Measurements from ENCODE around the gene CPT1A. TPM values are rescaled to one million over a fixed set of nuclear protein-coding genes. Genes with fewer than 3 reads are reported as not detected.
A peak's percentile ranks its signal among the peaks of the same experiment; 100 is the strongest.
"Not testable (repeated sequence)": the region's sequence is repeated elsewhere in the genome, so short reads cannot be mapped to it uniquely, and the experiment has no call there.

The CPT1A gene
- total and polyA plus RNA-seq, 2 experiments from 2014 or later, result 9.6 to 20.1 TPM

GRCh38 chr11:68857037-68857586, 15.4 kb upstream of the CPT1A start:
- Histone ChIP-seq H3K79me2 (ENCODE audit: insufficient read depth) (no peaks in the 10 kb centered on the region), H3K4me1 (ENCODE audit: insufficient read depth) (0 out of 2 replicates have a peak, but pooled peaks cover 6% of the 10 kb centered on the region), H4K20me1 (ENCODE audit: insufficient read depth) (no peaks in the 10 kb centered on the region), H3K27ac (no peak overlapping the region), H3K9me3 (ENCODE audit: low read depth) (no peaks in the 10 kb centered on the region), H3K4me3 (no peak overlapping the region), H3K4me2 (ENCODE audit: unreplicated experiment) (no peak overlapping the region), H2AFZ (no peak overlapping the region), H3F3A (ENCODE audit: insufficient read depth) (peaks cover 17% of the 10 kb centered on the region; the same call in 1 of the 2 replicates), H3K27me3 (replicated peaks; ENCODE audit: insufficient read depth) (peaks cover 14% of the 10 kb centered on the region; the same call in 1 of the 2 replicates), H3K36me3 (ENCODE audit: low read depth) (no peaks in the 10 kb centered on the region), H3K9ac (no peak overlapping the region), H3K9me2 (ENCODE audit: insufficient read depth) (no peaks in the 10 kb centered on the region)
- TF ChIP-seq EZH2phosphoT487 (IDR thresholded peaks at IDR 0.05; ENCODE audit: insufficient read depth, low read depth), result no peak
- no peak for TF ChIP-seq EZH2 (IDR thresholded peaks at IDR 0.05; ENCODE audit: insufficient read depth, poor library complexity, severe bottlenecking)
- 90 to 92% methylated on average over 8 of the region's 8 CpGs for WGBS, 2 experiments (ENCODE audit: low coverage in 1 of 2, low lambda C conversion rate in 2 of 2, missing lambda C conversion rate in 2 of 2)
- DNase-seq, result no peak
- in situ Hi-C loops (cut with MboI), result no loop called here

GRCh38 chr11:68856425-68857030, 14.8 kb upstream of the CPT1A start:
- H3K36me3 ChIP-seq (ENCODE audit: low read depth); in situ Hi-C loops (cut with MboI); H3K9me2 ChIP-seq (ENCODE audit: insufficient read depth); H2AFZ ChIP-seq; H3K9ac ChIP-seq; H3K79me2 ChIP-seq (ENCODE audit: insufficient read depth); H4K20me1 ChIP-seq (ENCODE audit: insufficient read depth); H3K9me3 ChIP-seq (ENCODE audit: low read depth); H3K4me3 ChIP-seq; DNase-seq; H3K4me2 ChIP-seq (ENCODE audit: unreplicated experiment); H3K27ac ChIP-seq; H3K4me1 ChIP-seq (ENCODE audit: insufficient read depth): not testable (repeated sequence)
- WGBS, 2 experiments (ENCODE audit: low coverage in 1 of 2, low lambda C conversion rate in 2 of 2, missing lambda C conversion rate in 2 of 2), result 91 to 92% methylated on average over 21 of the region's 21 CpGs
- Histone ChIP-seq H3F3A (ENCODE audit: insufficient read depth) (peaks cover 17% of the 10 kb centered on the region; the same call in 1 of the 2 replicates), H3K27me3 (replicated peaks; ENCODE audit: insufficient read depth) (peaks cover 14% of the 10 kb centered on the region; the same call in 1 of the 2 replicates)

DNA sequence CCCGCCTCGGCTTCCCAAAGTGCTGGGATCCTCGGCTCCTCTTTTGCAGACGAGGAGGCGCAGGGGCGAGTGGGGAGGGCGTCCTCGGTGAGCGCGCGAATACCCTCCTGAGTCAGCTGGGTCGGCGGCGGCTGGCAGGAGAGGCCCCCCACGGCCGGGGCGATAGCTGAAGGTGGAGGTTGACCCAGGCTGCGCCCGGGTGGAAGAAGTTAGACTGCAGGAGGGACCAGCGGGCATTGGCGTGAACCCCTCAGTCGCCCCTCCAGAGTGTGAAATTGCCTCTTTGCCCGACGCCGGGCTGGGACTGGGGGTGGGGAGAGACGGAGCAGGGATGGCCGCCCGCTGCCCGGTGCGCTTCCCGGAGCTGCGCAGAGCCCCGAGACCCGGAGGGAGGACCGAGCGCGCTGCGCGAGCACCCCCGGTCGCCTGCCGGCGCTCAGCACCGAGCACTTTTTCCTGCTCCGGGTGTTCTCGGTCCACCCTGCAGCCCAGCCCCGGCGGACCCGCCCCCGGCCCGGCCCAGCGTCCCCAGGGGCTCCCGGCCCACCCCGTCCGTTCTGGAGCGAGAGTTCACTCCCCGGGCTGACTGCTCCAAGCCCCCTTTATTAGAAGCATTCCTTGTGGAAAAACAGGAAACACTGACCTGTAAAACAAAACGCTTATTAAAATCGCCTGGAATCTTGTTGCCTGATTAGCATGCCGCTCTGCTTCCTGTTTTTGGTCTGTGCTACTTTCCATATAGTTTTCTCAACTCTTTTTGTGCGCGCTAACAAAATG, 13.7 kb upstream of the CPT1A start:
- H2AFZ ChIP-seq, result peak overlapping the region; percentile 91
- H3K4me1 ChIP-seq (ENCODE audit: insufficient read depth), result 0 out of 2 replicates have a peak, but pooled peaks cover 6% of the 10 kb centered on the region
- in situ Hi-C loops (cut with MboI), result no loop called here
- peak overlapping the region; percentile 47 for H3K9ac ChIP-seq
- no peaks in the 10 kb centered on the region for H3K9me2 ChIP-seq (ENCODE audit: insufficient read depth)
- peak overlapping the region; percentile 81 for H3K4me2 ChIP-seq (ENCODE audit: unreplicated experiment)
- H4K20me1 ChIP-seq (ENCODE audit: insufficient read depth), result no peaks in the 10 kb centered on the region
- H3K27me3 ChIP-seq (replicated peaks; ENCODE audit: insufficient read depth), result peaks cover 14% of the 10 kb centered on the region; the same call in 1 of the 2 replicates
- no peaks in the 10 kb centered on the region for H3K79me2 ChIP-seq (ENCODE audit: insufficient read depth)
- WGBS, 2 experiments (ENCODE audit: low coverage in 1 of 2, low lambda C conversion rate in 2 of 2, missing lambda C conversion rate in 2 of 2), result 4 to 6% methylated on average over 44 to 54 of the region's 62 CpGs
- peak overlapping the region; percentile 74 for H3K4me3 ChIP-seq
- peak; percentile 57 for DNase-seq
- H3K36me3 ChIP-seq (ENCODE audit: low read depth), result no peaks in the 10 kb centered on the region
- H3K9me3 ChIP-seq (ENCODE audit: low read depth), result no peaks in the 10 kb centered on the region
- H3K27ac ChIP-seq, result no peak overlapping the region
- peaks cover 17% of the 10 kb centered on the region; the same call in 1 of the 2 replicates for H3F3A ChIP-seq (ENCODE audit: insufficient read depth)
- TF ChIP-seq EZH2phosphoT487 (IDR thresholded peaks at IDR 0.05; ENCODE audit: insufficient read depth, low read depth) (no peak), EZH2 (IDR thresholded peaks at IDR 0.05; ENCODE audit: insufficient read depth, poor library complexity, severe bottlenecking) (peak; percentile 7)

DNA sequence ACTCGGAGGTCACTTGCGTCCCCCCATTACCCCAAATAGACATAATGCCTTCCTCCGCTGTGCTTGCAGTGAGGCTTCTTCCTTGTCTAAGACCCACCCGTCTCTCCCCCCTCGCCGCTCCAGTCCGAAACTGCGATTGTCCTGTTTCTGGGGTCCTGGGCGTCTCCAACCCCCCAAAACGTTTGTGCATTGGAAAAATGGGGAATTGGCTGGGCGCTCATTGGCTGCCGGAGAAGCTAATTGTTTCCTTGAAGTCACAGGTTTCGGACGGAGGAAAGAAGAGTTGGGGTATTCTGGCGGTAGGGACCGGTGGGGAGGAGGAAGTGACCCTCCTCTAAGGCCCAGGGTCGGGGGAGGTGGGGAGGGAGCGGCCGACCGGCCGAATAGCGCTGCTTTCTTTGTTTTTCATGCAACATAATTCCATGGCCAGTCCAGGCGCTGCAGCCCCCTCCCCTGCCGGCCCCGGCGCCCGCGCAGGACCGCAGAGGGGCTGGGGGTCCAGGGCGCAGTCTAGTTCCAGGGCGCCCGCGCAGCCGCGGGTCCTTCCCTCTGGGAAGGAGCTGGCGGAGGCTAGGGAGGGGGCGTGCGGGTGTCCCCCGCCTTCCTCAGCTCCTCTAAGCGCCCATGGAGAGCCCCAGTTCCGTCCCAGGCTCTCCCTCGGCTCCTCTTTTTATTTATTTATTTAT, 12.7 kb upstream of the CPT1A start:
- DNase-seq, result no peak
- Histone ChIP-seq H3K9me2 (ENCODE audit: insufficient read depth) (no peaks in the 10 kb centered on the region), H2AFZ (peak overlapping the region; percentile 91; the same call in 1 of the 2 replicates), H3K4me2 (ENCODE audit: unreplicated experiment) (peak overlapping the region; percentile 81), H3K27ac (no peak overlapping the region), H3K27me3 (replicated peaks; ENCODE audit: insufficient read depth) (peaks cover 14% of the 10 kb centered on the region; the same call in 1 of the 2 replicates), H3K4me3 (peak overlapping the region; percentile 74), H3K9me3 (ENCODE audit: low read depth) (no peaks in the 10 kb centered on the region), H4K20me1 (ENCODE audit: insufficient read depth) (no peaks in the 10 kb centered on the region), H3K4me1 (ENCODE audit: insufficient read depth) (0 out of 2 replicates have a peak, but pooled peaks cover 6% of the 10 kb centered on the region), H3K9ac (peak overlapping the region; percentile 9; the same call in 1 of the 2 replicates), H3K36me3 (ENCODE audit: low read depth) (no peaks in the 10 kb centered on the region), H3F3A (ENCODE audit: insufficient read depth) (peaks cover 17% of the 10 kb centered on the region; the same call in 1 of the 2 replicates), H3K79me2 (ENCODE audit: insufficient read depth) (no peaks in the 10 kb centered on the region)
- in situ Hi-C loops (cut with MboI), result no loop called here
- 0 out of 2 replicates have a peak, but pooled peaks have one; percentile 13 for TF ChIP-seq EZH2phosphoT487 (IDR thresholded peaks at IDR 0.05; ENCODE audit: insufficient read depth, low read depth)
- TF ChIP-seq EZH2 (IDR thresholded peaks at IDR 0.05; ENCODE audit: insufficient read depth, poor library complexity, severe bottlenecking), result peak; percentile 53
- WGBS, 2 experiments (ENCODE audit: low coverage in 1 of 2, low lambda C conversion rate in 2 of 2, missing lambda C conversion rate in 2 of 2), result 14 to 16% methylated on average over 29 to 42 of the region's 42 CpGs
